Cardiac septum (tissue), 1 donor: ENCODE data around the gene NEDD4L. TPM values are rescaled to one million over a fixed set of nuclear protein-coding genes. Genes with fewer than 3 reads are reported as not detected.

Experiments used
- DNase-seq: peaks from one replicate; pipeline ENCODE4 v3.0.0-alpha.2; 2020; ENCODE audit warnings: low spot score
- intact Hi-C: fragments of 100-400 bp; cut with DNase I; formaldehyde crosslinking; loops from one replicate; pipeline ENCODE4 v1.14.0; 2022
- total RNA-seq: library from RNA; stranded (reverse); fragmentation: NEBNext Ultra II Directional; extraction: Animal tissue kit (Norgen Biotek cat#: 25700); gene quantifications from one replicate; pipeline ENCODE4 v1.2.1, GENCODE V29; 2021
- donor health status: DM: no; HTN: no; CAD: no.

NEDD4L gene
- total RNA-seq, 1 donor from 2014 or later = 49.3 TPM

- intact Hi-C loops = loop anchor here (5.0 kb wide), 2 partner anchors 41 to 131 kb away; no protein-coding TSS in a partner anchor
- DNase-seq = no peak
These were observed 147.6 kb downstream of the NEDD4L start for GRCh38 chr18:58191626-58192025.

- DNase-seq = no peak
- intact Hi-C loops = loop anchor here (5.0 kb wide), 2 partner anchors 40 to 130 kb away; no protein-coding TSS in a partner anchor
These were observed 148.5 kb downstream of the NEDD4L start for GRCh38 chr18:58192519-58192918.

- DNase-seq = no peak
- intact Hi-C loops = loop anchor here (5.0 kb wide), 2 partner anchors 38 to 128 kb away; no protein-coding TSS in a partner anchor
These were observed 150.0 kb downstream of the NEDD4L start for GRCh38 chr18:58194028-58194427.

GRCh38 chr18:58195278-58195765, 151.3 kb downstream of the NEDD4L start:
- DNase-seq = no peak
- intact Hi-C loops = no loop called here

GRCh38 chr18:58196164-58196563, 152.1 kb downstream of the NEDD4L start:
- intact Hi-C loops = no loop called here
- DNase-seq = no peak

- intact Hi-C loops = no loop called here
- DNase-seq = no peak
These were observed 153.2 kb downstream of the NEDD4L start for GRCh38 chr18:58196881-58197872.

GRCh38 chr18:58201268-58201667, 157.2 kb downstream of the NEDD4L start:
- DNase-seq = no peak
- intact Hi-C loops = no loop called here

GRCh38 chr18:58201733-58202730, 158.0 kb downstream of the NEDD4L start:
- intact Hi-C loops = no loop called here
- no peak for DNase-seq

- DNase-seq = no peak
- intact Hi-C loops = no loop called here
These were observed 160.9 kb downstream of the NEDD4L start for GRCh38 chr18:58204776-58205442.

- intact Hi-C loops = no loop called here
- DNase-seq = no peak
These were observed 161.6 kb downstream of the NEDD4L start for GRCh38 chr18:58205443-58206160.

GRCh38 chr18:58207520-58208152, 163.6 kb downstream of the NEDD4L start:
- no peak for DNase-seq
- intact Hi-C loops = no loop called here

GRCh38 chr18:58208207-58208932, 164.3 kb downstream of the NEDD4L start:
- intact Hi-C loops = no loop called here
- DNase-seq = no peak

GRCh38 chr18:58209326-58209725, 165.3 kb downstream of the NEDD4L start:
- intact Hi-C loops = no loop called here
- no peak for DNase-seq

GRCh38 chr18:58211510-58211909, 167.5 kb downstream of the NEDD4L start:
- DNase-seq = no peak
- intact Hi-C loops = no loop called here

GRCh38 chr18:58212274-58212673, 168.2 kb downstream of the NEDD4L start:
- intact Hi-C loops = no loop called here
- DNase-seq = no peak

GRCh38 chr18:58213440-58213839, 169.4 kb downstream of the NEDD4L start:
- DNase-seq = no peak
- intact Hi-C loops = no loop called here

- DNase-seq = no peak
- intact Hi-C loops = no loop called here
These were observed 171.0 kb downstream of the NEDD4L start for GRCh38 chr18:58215011-58215410.
